ENCODE measurements around the gene COA1. TPM values are rescaled to one million over a fixed set of nuclear protein-coding genes. Genes with fewer than 3 reads are reported as not detected.
A peak's percentile ranks its signal among the peaks of the same experiment; 100 is the strongest.
"Not testable (repeated sequence)": the region's sequence is repeated elsewhere in the genome, so short reads cannot be mapped to it uniquely, and the experiment has no call there.

Gene COA1, protein sequence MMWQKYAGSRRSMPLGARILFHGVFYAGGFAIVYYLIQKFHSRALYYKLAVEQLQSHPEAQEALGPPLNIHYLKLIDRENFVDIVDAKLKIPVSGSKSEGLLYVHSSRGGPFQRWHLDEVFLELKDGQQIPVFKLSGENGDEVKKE
- 65.0 and 77.8 TPM in 2 replicates for total RNA-seq
- polyA plus RNA-seq (2012): 79.6 TPM

- DNase-seq (ENCODE audit: low read depth): peak; percentile 96
Observed at GRCh38 chr7:43729214-43729923, at the start of gene COA1. Gene COA1, minus strand, starts transcription at chr7:43729523. Its CDS starts 80,909 bp downstream, at chr7:43648614.

- DNase-seq (ENCODE audit: low read depth): not testable (repeated sequence)
Observed at GRCh38 chr7:43778293-43779044, 49.1 kb upstream of the COA1 start.

- not testable (repeated sequence) for DNase-seq (ENCODE audit: low read depth)
Observed at GRCh38 chr7:43775255-43775654, 45.9 kb upstream of the COA1 start.

GRCh38 chr7:43773268-43773667 lies 43.9 kb upstream of the COA1 start:
- DNase-seq (ENCODE audit: low read depth): not testable (repeated sequence)

GRCh38 chr7:43771573-43771972 lies 42.2 kb upstream of the COA1 start:
- no peak for DNase-seq (ENCODE audit: low read depth)

DNA sequence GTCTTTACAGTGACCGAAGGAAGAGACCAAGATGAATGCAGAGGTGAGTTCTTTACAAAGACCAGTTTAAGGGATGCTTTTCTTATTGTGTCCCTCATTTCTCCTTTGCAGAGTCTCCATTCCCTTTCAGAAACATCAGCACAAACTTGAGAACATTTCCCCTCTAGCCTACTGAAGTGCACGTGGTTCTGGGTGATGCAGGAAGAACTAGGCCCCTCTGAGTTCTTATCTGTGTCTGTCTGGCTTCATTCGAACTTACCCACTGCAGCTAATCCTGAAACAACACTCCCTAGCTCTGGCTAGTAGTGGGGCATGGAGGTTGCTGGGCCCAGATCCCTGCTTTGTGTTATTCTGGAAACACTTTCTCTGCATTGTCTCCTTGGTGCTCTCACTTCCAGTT lies 41.8 kb upstream of the COA1 start:
- DNase-seq (ENCODE audit: low read depth): no peak

GRCh38 chr7:43769791-43770465 lies 40.6 kb upstream of the COA1 start:
- no peak for DNase-seq (ENCODE audit: low read depth)

- DNase-seq (ENCODE audit: low read depth): no peak
Observed at GRCh38 chr7:43769281-43769680, 40.0 kb upstream of the COA1 start.

DNA sequence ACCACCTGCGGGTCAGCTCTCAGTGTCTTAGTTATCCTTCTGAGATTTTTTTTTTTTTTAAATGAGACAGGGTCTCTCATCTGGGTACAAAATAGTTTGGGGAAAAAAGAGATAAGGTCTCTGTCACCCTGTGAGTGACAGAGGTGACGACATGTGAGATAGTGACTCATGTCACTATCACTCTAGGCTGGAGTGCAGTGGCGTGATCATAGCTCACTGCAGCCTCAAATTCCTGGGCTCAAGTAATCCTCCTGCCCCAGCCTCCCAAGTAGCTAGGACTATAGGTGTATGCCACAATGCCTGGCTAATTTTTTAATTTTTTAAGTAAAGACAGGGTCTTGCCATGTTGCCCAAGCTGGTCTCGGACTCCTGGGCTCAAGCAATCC lies 39.6 kb upstream of the COA1 start:
- no peak for DNase-seq (ENCODE audit: low read depth)

DNA sequence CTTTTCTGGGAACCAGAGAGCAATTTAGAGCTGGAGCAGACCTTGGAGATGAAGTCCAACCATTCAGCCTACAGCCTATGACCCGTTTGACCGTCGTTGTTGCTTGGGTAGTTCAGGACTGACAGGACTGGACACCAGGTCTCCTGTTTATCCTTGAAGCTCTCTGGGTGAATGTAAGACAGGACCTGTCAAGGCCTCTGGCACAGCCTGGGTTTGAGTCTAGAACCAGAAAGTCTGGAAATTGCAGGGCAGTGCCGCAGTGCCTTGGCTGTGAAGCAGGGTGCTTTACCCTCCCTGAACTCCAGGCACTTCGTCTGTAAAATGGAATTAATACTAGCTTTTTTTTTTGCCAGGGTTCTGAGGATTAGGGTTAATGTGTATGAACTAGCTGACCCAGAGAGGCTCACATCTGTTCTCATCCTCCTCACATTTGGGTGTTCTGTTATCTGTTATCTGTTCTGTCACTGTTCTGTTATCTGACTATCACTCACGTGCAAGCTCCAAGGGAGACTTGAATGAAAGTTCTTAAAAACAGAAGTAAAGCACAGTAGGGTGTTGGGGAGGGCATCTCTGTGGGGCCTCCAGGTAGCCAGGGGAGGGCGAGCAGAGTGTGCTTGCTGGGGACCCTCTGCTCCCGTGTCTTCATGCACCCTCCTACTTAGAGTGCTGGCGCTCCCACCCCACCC lies 39.0 kb upstream of the COA1 start:
- no peak for DNase-seq (ENCODE audit: low read depth)

DNA sequence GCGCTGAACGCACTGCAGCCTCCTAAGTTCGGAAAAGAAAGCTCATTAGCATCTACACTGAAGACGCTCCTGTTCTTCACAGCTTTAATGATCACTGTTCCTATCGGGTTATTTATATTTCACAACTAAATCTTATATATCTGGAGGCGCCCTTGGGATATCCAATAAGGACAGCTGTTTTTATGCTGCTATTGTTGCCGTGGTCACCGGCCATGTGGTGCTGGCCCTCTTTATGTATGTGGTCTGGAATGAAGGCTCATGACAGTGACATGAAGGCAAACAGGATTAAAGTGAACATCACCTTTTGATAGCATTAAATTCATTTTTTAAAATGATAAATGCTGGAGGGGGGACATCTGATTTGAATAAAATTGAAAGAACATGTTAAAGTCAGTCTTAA lies 38.0 kb upstream of the COA1 start:
- DNase-seq (ENCODE audit: low read depth): no peak

GRCh38 chr7:43766564-43766963 lies 37.2 kb upstream of the COA1 start:
- no peak for DNase-seq (ENCODE audit: low read depth)

GRCh38 chr7:43764807-43765491 lies 35.6 kb upstream of the COA1 start:
- no peak for DNase-seq (ENCODE audit: low read depth)

GRCh38 chr7:43764039-43764761 lies 34.9 kb upstream of the COA1 start:
- no peak for DNase-seq (ENCODE audit: low read depth)

GRCh38 chr7:43763183-43763582 lies 33.9 kb upstream of the COA1 start:
- DNase-seq (ENCODE audit: low read depth): no peak

DNA sequence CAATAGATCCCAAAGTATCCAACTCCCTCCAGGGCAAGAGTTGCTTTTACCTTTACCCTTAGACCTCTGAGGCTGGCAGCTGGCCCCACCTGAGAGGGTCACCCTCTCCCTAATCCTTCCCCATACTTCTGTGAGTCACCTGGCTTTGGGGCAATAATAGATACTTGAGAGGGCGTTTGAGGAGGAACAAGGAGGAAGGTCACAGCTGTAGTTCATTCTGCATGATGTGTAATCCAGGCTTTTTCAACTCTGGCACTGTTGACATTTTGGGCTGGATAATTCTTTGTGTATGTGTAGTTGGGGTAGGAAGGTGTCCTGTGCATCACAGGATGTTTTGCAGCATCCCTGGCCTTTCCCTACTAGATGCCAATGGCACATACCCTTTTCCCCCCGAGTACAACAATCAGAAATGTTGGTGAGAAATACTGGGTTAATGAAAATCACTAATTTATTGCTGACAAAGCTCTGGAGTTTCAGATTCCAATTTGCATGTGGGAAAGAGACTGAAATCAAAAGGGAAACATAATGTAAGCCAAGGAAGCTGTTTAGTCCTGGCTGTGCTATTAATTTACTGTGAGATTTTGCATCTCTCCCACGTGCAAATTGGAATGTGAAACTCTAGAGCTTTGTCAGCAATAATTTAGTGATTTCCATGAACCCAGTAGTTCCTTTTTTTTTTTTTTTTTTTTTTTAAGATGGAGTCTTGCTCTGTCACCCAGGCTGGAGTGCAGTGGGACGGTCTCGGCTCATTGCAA lies 32.8 kb upstream of the COA1 start:
- no peak for DNase-seq (ENCODE audit: low read depth)

GRCh38 chr7:43761382-43761781 lies 32.1 kb upstream of the COA1 start:
- DNase-seq (ENCODE audit: low read depth): no peak

DNA sequence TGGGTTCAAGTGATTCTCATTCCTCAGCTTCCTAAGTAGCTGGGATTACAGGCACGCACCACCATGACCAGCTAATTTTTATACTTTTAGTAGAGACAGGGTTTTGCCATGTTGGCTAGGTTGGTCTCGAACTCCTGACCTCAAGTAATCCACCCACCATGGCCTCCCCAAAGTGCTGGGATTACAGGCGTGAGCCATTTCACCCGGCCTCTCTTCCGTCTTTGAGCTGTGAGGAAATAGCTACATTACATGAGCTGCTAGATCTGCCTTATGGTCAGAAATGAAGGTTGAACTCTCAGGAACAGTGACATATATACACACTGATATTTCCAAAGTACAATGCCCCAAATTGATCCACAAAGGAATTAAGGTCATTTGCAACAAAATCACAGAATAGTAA lies 31.5 kb upstream of the COA1 start:
- DNase-seq (ENCODE audit: low read depth): no peak
